GM21619 (cell line): ENCODE results near the gene PTPRH.

Experiments used
- ATAC-seq: cut with Tn5 transposase; IDR thresholded peaks from one replicate; pipeline ENCODE4 v1.9.1; 2021; ENCODE audit not compliant: unreplicated experiment

Gene PTPRH

DNA sequence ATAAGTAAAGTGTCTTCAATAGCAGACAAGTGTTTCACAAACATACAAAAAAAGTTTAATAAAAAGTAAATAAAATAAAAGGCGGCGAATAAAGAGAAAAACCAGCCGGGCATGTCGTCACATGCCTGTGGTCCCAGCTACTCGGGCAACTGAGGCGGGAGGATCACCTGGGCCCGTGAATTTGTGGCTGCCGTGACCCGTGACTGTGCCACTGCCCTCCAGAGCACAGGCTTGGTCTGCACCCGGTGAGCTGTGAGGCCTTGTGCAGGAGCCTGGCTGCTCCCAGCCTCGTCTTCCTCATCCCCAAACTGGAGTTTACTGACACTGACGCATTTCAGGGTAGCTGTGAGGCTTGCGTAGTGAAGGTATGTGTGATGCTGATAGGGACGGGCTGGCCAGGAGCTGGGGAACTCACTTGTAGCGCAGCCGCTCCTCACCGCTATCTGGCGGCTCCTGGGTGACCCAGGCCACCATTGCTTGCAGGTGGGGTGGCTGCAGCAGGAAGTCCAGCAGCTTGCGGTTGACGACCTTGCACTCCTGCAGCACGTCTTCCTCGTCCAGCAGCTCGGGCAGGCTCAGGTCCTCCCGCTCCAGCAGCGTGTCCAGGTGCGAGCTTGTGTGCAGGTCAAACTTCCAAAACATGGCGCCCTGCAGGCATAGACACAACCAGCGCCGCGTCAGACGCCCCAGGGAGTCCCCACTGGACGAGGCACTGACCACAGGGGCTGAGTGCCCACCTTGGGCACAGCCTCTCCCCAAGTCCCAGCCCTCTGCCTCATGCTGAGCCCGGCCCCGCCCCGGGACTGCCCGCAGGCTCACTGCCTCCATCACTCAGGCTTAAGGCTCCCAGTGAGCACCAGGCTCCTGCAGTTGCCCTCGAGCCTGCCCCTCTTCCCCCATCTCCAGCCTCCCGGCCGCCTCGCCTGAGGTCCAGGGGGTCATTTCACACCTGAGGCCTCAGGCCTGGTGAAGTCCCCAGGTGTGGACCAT lies 37.5 kb upstream of the PTPRH start:
- ATAC-seq = no peak

DNA sequence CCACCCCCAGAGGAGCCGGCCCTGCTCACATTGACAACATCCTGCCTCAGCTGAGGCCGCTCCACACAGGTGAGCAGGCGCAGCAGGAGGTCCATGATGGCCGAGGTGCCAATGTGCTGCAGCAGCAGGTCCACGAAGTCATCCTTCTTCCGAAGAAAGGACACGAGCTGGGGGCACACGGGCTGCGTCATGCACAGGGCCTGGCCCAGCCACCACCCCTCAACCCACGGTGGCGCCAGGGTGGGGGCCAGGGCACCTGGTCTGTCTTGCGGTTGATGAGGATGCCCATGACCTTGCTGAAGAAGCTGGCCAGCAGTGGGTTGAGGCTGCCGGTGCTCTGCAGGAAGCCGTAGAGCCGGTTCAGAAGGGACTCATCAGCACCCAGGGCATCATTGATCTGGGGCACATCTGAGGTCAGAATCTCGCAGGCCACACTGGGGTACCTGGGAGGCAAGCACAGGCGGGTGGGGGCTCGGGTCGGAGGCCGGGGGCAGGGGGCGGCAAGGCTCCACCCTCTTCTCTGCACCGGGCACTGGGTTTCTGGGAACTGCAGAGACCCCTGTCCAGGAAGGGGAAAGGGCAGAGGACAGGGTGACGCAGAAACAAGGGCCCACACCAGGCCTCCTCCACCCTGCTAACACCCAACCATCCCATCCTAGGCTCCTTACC lies 36.1 kb upstream of the PTPRH start:
- ATAC-seq = no peak

DNA sequence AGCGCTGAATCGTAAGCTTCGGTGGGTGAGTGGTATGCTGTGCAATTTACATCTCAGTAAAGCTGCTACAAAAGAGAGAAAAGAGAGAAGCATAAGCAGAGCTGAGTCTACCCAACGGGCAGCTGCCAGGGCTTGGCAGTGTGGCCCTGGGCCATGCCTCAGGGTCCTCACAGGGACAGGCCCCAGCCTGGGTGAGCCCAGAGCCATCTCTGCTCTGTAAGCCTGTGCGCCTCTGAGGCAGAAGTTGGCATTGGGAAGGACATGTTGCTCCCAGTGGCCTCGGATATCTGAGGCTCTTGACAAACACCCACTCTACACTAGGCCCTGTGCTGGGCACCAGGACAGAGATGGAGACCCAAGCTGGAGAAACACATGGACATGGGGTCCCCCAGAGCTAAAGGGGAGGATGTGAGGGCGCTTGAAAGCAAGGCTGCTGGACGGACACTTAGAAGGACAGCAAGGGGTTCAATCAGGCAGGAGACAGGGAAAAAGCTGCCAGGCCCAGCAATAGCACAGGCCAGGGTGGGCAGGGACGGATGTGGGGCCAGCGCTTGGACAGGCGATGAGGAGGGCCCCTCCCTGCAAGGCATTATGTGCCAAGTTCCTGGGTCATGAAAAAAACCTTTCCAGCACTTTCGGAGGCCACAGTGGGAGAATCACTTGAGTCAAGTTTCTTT lies 34.8 kb upstream of the PTPRH start:
- no peak for ATAC-seq

- ATAC-seq = no peak
Observed at GRCh38 chr19:55242517-55242916, 33.2 kb upstream of the PTPRH start.

DNA sequence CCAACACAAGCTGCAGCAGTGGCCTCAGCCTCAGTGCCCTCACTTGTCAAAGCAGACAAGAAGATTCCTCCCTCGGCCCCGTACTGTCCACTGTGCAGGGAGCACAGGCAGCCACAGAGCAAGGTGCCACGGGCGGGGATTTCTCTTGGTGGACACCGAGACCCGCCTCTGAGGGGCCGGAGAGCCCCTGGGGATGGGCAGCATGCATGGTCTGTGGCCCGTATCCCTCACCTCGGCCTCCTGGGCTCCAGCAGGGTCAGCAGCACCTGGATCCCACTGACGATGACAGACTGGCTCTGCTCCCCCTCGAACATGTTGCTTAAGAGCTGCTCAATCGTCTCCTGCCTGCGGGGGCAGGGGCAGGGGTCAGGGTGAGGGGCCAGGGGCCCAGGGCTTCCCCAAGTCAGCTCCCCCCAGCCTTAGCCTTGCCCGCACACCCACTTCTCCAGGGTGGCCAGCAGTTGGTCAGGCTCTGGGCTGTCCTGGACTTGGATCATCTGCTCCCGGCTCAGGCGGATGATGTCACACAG lies 32.7 kb upstream of the PTPRH start:
- ATAC-seq = no peak

DNA sequence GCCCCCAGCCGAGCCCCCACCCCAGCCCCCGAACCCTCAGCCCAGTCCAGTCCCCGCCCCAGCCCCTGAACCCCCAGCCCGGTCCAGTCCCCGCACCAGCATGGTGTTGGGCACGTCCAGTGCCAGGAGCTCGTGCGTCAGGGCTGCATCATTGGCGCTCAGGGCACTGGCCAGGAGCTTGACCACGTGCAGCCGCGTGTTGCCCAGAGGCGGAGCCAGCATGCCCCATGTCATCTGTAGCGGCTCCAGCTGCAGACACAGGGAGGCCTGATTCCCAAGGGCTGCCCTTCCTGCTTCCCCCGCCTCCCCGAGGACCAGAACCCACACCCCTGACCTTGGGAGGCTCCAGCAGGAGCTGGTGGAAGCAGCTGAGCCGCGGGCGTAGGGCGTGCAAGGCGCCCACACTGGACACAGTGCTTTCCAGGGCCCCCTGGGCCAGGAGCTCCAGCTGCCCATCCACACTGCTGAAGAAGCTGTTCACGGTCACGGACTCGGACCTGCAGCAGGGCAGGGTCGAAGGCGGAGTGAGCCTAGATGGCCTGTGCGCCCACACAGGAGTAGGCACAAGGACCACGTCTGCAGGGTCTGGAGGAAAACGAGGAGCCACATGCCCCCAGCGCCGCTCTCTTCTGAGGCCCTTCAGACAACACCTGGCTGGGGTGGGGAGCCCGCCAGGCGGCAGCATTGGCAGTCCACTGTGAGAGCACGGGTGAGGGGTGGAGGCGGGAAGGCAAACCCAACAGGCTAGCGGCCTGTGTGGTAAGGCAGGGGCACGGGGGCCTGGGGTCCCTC lies 32.0 kb upstream of the PTPRH start:
- no peak for ATAC-seq

DNA sequence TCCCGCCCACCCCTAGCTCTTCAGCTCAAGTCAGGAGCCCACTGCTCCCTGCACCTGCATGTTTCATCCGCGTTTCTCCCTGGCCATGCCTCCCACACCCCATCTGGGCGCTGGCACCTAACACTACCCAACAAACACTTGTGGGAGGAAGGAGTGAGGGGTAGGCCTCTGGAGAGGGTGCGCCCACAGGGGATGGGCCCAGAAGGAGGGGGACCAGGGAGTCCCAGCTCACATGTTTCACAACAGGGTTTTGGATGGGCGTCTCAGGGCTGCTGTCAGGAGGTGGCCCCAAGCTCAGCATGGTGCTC lies 31.4 kb upstream of the PTPRH start:
- no peak for ATAC-seq

DNA sequence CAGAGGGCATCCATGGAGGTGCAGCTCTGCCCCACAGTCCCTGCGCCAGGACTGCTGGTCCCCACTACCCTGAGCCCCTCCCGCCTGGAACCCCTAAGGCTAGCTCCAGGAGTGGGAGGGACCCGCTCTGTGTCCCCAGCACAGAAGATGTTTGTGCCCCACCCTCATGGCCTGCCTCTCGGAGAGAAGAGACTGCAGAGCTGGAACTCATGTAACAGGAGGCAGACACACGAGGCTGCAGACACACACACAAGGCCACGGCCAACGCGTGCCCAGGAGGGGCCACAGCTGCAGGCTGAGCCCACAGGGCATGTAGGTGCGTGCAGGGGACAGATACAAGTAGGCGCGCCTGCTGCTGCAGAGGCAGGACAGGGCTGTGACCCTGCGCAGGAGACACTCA lies 29.7 kb upstream of the PTPRH start:
- no peak for ATAC-seq

- no peak for ATAC-seq
Observed at GRCh38 chr19:55238030-55238429, 28.7 kb upstream of the PTPRH start.

DNA sequence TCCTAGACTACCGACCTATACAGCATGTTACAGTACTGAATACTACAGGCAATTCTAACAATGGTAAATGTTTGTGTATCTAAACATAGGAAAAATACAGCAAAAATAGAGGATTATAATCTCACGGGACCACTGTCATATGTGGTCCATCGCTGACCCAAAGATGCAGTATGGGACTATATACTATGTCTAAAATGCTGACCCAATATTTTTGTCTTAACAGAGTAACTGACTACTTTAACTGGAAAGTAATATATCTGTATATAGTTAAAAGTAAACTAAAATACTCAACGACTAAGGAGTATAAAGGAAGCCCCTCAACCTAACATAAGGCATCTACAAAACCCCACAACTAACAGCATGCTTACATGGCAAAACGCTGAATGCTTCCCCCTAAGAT lies 23.7 kb upstream of the PTPRH start:
- no peak for ATAC-seq

- no peak for ATAC-seq
Observed at GRCh38 chr19:55232286-55232602, 22.9 kb upstream of the PTPRH start.

DNA sequence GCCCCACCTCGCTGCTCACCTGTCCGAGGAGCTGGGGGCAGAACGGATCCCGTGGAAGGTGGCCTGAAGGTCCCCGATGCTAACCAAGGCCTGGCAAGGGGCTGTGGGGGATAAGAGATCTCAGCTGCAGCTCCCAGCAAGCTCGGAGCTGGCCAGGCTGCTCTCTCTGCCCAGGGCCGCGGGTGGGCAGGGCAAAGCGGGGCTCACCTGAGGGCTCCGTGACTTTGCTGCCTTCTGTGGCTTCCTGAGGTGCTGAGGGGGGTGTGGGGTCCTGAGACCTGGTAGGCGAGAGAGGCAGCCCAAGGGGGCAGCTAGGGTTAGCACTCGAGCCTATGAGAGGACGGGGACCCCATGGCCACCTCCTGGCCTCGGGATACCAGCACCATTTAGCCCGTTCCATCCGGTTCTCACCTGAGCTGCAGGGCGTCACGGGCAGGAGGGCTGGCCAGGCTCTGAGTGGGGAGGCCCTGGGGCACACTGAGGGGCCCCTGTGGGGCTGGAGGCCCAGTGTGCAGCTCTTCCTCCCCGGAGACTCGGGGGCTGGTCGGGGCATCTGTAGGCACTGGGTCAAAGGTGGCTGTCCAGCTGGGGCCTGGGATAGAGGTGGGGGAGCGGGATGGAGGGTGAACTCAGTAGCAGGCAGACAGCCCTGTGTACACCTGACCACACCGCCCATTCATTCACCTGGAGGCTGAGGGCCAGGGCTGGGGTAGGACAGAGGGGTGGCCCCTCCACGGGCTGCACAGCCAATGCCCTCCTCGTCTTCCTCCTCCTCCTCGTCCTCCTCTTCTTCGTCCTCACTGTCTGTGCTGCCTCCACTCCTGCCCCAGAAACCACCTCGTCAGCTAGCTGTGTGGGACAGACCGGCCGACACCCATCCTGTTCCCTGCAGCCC lies 22.3 kb upstream of the PTPRH start:
- ATAC-seq = no peak

DNA sequence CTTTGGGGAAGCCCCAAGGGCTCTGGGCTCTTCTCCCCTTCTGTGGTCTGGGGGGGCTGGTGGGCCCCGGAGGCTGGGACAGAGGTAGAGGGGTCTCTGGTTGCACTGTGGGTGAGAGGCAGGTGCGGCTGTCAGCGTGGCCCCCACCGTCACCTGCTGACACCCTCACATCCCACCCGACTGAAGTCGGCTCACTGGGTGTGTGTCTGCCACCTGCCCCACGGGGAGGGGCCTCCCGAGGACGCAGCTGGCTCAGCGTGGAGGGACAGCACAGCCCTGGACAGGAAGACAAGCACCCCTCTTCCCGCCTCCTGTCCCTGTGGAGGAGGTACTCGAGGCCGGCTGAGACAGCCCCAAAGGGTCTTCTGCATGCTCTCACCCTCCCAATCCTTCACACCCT lies 21.5 kb upstream of the PTPRH start:
- no peak for ATAC-seq

DNA sequence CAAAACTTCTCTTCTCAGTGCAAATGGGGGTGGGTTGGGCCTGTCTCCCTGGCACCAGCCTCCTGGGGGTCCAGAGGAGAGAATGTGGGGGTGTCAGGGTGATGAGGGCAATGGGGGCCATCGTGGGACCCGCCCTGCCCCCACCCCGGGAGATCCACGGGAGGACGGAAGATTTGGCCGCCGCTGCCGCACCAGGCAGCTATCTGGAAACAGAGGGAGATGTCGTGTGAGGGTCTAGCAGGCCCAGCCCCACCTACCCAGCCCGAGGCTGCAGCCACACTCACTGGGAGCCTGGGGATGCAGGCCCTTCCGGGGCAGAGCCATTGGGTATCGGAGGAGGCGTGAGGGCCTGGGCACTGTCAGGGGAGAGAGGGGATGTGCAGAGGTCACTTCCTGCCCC lies 21.0 kb upstream of the PTPRH start:
- no peak for ATAC-seq

- no peak for ATAC-seq
Observed at GRCh38 chr19:55229789-55230182, 20.5 kb upstream of the PTPRH start.

- no peak for ATAC-seq
Observed at GRCh38 chr19:55229145-55229788, 20.0 kb upstream of the PTPRH start.

GRCh38 chr19:55228403-55229031 lies 19.2 kb upstream of the PTPRH start, which contains the start of gene TMEM86B:
Gene TMEM86B (minus strand): TSS chr19:55228763. CDS start chr19:55228741, 22 bp downstream.
- ATAC-seq = no peak

- no peak for ATAC-seq
Observed at GRCh38 chr19:55228015-55228391, 18.7 kb upstream of the PTPRH start.
